Mononuclear cell (primary cell): ENCODE results near the gene CC2D1A. TPM values are rescaled to one million over a fixed set of nuclear protein-coding genes. Genes with fewer than 3 reads are reported as not detected.
"Not testable (repeated sequence)": the region's sequence is repeated elsewhere in the genome, so short reads cannot be mapped to it uniquely, and the experiment has no call there.

ENCODE experiments used
- H3K27me3 ChIP-seq: 2 replicates; pipeline ENCODE4 v1.6.0; 2011; ENCODE audit warnings: low read length, control low read depth; ENCODE audit not compliant: insufficient read depth
- H3K4me1 ChIP-seq: 2 replicates; pipeline ENCODE4 v1.5.1; 2011; ENCODE audit warnings: mild to moderate bottlenecking, low read length, control low read depth; ENCODE audit not compliant: insufficient read depth
- H3K4me3 ChIP-seq: 2 replicates; pipeline ENCODE4 v1.5.1; 2011; ENCODE audit warnings: mild to moderate bottlenecking, low read length, moderate library complexity
- H3K9me3 ChIP-seq: 2 replicates; pipeline ENCODE4 v1.5.1; 2011; ENCODE audit warnings: low read depth, mild to moderate bottlenecking, control low read depth, low read length
- total RNA-seq: library from RNA; depleted of rRNA; stranded (reverse); fragments of >200 nt; gene quantifications from one replicate; pipeline ENCODE4 v1.2.3, GENCODE V29; 2012

CC2D1A gene
- total RNA-seq, 1 donor = 8.2 TPM

DNA sequence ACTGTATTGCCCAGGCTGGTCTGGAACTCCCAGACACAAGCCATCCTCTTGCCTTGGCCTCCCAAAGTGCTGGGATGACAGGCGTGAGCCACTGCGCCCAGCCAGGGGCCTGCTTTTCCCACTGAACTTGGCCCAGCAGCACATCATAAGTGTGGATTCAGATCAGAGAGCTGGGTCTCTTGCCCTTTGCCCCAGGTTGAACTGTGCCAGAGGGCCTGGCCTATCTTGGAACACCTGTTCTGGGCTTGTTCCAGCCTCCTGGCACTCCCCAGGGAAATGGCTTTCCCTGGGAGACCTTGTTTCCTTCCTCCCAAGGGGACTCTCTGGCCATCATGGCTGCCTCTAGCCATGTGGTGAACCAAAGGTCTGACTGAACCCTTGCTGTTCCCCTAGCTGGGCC is 3.4 kb downstream of the CC2D1A start:
- Histone ChIP-seq H3K4me3 (no peak overlapping the region), H3K27me3 (no peaks in the 10 kb centered on the region), H3K9me3 (no peaks in the 10 kb centered on the region), H3K4me1 (peaks cover 16% of the 10 kb centered on the region)

DNA sequence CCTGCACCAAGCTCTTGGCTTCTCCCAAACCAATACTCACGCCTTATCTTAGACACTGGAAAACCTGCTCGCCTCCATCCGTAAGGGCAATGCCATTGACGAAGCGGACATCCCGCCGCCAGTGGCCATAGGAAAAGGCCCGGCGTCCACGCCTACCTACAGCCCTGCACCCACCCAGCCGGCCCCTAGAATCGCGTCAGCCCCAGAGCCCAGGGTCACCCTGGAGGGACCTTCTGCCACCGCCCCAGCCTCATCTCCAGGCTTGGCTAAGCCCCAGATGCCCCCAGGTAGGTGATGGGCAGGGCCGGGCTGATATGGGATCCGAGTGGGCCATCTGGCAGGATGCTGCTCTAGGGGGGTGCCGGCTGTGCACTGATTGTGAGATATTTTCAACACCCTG is 7.4 kb downstream of the CC2D1A start:
- no peaks in the 10 kb centered on the region for H3K27me3 ChIP-seq
- H3K4me1 ChIP-seq = no peaks in the 10 kb centered on the region
- no peak overlapping the region for H3K4me3 ChIP-seq
- no peaks in the 10 kb centered on the region for H3K9me3 ChIP-seq

DNA sequence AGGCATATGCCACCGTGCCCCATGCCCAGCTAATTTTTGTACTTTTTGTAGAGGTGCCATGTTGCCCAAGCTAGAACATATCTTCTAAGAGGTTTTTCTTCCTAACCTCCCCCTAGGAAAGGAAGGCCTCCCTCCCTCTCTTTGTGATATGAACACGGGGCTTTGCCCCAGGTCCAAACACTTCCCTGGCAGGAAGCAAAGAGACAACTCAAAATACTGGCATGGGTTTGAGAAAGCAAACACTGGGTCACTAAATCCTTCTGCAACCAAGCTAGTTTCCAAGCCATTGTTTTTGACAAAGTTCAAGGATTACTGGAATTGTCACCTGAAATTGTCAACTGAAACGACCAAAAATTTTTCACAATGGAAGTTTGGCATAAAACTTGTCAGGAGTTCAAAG is 8.8 kb downstream of the CC2D1A start:
- H3K4me3 ChIP-seq = no peak overlapping the region
- no peaks in the 10 kb centered on the region for H3K27me3 ChIP-seq

DNA sequence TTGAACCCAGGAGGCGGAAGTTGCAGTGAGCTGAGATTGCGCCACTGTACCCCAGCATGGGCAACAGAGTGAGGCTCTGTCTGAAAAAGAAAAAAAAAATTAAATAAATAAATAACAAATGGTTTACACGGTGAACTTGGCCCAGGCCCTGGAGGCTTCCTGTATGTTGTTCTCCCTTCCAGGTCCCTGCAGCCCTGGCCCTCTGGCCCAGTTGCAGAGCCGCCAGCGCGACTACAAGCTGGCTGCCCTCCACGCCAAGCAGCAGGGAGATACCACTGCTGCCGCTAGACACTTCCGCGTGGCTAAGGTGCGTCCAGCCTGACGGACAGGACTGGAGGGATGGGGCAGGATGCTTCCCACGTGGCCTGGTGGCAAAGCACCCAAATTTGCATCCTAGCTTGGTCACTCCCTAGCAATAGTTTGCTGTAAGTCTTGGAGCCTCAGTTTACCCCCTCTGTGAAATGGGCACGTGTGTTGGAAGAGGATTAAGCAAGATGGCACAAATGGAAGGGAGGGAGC is 11.9 kb downstream of the CC2D1A start:
- H3K9me3 ChIP-seq = no peaks in the 10 kb centered on the region
- no peak overlapping the region for H3K4me3 ChIP-seq
- no peaks in the 10 kb centered on the region for H3K27me3 ChIP-seq
- H3K4me1 ChIP-seq = no peaks in the 10 kb centered on the region

More for the DNA sequence above, 8.8 kb downstream of the CC2D1A start:
- H3K4me1 ChIP-seq = no peaks in the 10 kb centered on the region
- H3K9me3 ChIP-seq = no peaks in the 10 kb centered on the region

DNA sequence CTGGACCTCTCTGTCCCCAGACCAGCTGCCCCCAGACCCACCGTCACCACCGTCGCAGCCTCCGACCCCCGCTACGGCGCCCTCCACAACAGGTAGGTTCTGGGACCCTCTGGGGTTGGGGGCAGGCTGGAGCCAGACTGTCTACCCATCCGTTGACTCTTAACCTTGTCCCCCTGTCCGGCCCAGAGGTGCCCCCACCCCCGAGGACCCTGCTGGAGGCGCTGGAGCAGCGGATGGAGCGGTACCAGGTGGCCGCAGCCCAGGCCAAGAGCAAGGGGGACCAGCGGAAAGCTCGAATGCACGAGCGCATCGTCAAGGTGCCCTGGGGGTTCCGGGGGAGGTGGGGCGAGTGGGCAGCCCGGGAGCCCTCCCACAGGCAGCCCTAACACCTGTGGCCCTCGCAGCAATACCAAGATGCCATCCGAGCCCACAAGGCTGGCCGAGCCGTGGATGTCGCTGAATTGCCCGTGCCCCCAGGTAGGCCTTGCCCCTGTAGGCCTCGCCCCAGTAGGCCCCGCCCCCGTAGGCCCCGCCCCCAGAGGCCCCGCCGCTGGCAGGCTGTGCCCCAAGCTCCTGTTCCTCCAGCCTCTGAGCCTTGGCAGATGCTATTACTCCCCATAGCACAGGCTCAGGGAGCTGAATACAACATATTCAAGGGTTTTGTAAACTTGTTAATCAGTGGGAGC is 12.9 kb downstream of the CC2D1A start:
- no peak overlapping the region for H3K4me3 ChIP-seq
- no peaks in the 10 kb centered on the region for H3K27me3 ChIP-seq
- no peaks in the 10 kb centered on the region for H3K4me1 ChIP-seq
- no peaks in the 10 kb centered on the region for H3K9me3 ChIP-seq

DNA sequence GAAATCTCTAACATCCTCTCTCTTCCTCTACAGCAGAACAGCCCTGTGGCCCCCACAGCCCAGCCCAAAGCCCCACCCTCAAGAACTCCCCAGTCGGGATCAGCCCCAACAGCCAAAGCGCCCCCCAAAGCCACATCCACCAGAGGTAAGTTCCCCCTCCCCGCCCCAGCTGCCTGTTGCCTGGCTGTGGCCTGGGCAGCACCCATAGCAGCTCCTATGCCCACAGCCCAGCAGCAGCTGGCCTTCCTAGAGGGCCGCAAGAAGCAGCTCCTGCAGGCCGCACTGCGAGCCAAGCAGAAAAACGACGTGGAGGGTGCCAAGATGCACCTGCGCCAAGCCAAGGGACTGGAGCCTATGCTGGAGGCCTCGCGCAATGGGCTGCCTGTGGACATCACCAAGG is 14.5 kb downstream of the CC2D1A start:
- H3K4me1 ChIP-seq = no peaks in the 10 kb centered on the region
- H3K27me3 ChIP-seq = no peaks in the 10 kb centered on the region
- no peak overlapping the region for H3K4me3 ChIP-seq
- H3K9me3 ChIP-seq = no peaks in the 10 kb centered on the region

DNA sequence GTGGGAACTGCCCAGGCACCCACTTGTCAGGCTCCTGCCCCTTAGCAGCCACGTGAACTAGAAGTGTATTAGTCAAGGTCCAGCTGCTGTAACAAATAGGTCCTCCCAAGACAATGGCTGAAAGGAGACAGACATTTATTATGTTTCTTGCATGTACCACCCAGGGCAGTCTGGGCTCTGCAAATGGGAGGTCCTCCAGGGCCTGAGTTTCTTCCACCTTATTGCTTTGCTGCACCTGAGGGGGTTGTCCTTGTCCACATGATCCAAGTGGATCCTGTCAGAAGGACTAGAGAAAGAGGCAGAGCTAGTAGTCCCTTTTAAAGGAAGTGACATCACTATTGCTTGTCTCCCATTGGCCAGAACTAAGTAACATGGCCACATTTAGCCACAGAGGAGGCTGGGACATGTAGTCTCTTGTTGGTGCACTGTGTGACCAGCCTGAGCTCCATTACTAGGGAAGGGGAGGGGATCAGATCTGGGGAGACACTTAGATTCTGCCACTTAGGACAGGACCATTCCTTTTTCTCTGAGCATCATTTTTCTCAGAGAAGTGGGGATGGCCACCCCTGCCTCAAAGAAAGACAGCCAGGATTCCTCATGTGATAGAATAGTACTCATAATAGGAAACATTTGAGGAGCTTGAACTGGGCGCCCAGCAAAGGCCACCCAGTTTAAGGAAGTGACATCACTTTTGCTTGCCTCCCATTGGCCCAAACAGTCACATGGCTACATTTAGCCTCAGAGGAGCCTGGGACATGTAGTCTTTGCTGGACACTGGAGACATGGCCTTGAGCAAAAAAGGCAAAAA is 15.1 kb downstream of the CC2D1A start:
- Histone ChIP-seq H3K27me3 (no peaks in the 10 kb centered on the region), H3K4me3 (no peak overlapping the region), H3K9me3 (no peaks in the 10 kb centered on the region), H3K4me1 (no peaks in the 10 kb centered on the region)

DNA sequence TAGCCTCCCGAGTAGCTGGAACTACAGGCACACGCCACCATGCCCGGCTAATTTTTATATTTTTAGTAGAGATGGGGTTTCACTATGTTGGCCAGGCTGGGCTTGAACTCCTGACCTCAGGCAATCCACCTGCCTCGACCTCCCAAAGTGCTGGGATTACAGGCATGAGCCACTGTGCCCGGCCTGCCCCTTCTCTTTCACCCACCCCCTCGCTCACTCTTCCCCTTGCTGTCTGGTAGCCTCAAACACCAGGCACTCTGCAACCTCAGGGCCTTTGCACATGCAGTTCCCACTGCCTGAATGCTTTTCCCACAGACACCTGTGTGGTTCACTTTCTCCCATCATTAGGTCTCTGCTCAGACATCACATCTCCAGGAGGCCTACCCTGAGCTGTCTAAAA is 16.1 kb downstream of the CC2D1A start:
- not testable (repeated sequence) for H3K4me1 ChIP-seq, H3K9me3 ChIP-seq, H3K27me3 ChIP-seq, H3K4me3 ChIP-seq

DNA sequence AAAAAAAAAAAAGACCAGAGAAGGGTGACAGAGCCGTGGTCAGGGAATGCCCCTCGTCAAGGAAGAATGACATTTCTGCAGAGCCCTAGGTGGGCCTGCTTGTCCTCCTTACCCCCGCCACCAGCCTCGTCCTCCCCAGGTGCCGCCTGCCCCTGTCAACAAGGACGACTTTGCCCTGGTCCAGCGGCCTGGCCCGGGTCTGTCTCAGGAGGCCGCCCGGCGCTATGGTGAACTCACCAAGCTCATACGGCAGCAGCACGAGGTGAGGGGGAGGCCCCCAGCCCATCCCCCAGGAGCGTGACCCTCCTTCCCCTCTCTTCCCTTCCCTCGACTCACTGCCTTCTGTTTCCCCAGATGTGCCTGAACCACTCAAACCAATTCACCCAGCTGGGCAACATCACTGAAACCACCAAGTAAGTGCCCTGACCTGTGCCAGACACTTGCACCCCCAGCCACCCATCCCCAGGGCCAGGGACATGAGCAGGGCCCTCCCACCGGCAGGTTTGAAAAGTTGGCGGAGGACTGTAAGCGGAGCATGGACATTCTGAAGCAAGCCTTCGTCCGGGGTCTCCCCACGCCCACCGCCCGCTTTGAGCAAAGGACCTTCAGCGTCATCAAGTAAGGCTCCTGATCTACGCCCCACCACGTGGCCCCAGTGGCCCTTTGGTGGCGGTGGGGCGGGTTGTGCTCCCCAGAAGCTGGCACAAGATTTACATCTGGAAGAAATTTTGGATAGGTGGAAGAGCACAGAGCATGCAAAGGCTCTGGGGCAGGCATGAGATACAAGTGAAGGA is 17.4 kb downstream of the CC2D1A start:
- H3K9me3 ChIP-seq = no peaks in the 10 kb centered on the region
- peaks cover 8% of the 10 kb centered on the region for H3K4me1 ChIP-seq
- H3K27me3 ChIP-seq = no peaks in the 10 kb centered on the region
- no peak overlapping the region for H3K4me3 ChIP-seq

DNA sequence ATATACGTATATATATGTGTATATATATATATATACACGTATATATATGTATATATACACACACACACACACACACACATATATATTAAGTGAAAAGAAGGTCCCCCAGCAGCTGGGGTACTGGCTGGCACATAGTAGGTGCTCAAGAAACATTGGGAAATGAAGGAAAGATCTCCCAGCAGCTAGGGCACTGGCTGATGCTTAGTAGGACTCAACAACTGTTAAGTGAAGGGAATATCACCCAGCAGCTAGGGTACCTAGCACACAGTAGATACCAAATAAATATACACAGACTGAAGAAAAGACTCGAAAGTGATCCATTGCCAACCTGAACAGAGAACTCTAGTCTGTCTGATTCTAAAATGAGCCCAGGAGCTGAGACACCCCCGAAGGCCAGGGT is 20.0 kb downstream of the CC2D1A start:
- no peaks in the 10 kb centered on the region for H3K27me3 ChIP-seq
- H3K4me1 ChIP-seq = peaks cover 8% of the 10 kb centered on the region
- no peaks in the 10 kb centered on the region for H3K9me3 ChIP-seq
- H3K4me3 ChIP-seq = no peak overlapping the region

DNA sequence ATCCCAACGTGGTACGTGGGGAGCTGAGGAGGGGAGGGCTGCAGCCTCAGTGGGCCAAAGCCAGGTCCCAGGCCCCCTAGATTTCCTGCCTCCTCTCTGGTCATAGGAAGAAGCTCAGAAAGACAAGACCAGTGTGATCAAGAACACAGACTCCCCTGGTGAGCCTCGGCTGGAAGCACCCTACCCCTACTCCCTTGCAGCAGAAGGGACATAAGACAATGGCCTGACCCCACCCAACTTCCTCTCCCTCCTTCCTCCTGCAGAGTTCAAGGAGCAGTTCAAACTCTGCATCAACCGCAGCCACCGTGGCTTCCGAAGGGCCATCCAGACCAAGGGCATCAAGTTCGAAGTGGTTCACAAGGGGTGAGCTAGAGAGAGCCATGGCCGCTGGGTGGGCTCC is 20.7 kb downstream of the CC2D1A start:
- Histone ChIP-seq H3K4me3 (no peak overlapping the region), H3K9me3 (no peaks in the 10 kb centered on the region), H3K4me1 (peaks cover 8% of the 10 kb centered on the region), H3K27me3 (no peaks in the 10 kb centered on the region)

DNA sequence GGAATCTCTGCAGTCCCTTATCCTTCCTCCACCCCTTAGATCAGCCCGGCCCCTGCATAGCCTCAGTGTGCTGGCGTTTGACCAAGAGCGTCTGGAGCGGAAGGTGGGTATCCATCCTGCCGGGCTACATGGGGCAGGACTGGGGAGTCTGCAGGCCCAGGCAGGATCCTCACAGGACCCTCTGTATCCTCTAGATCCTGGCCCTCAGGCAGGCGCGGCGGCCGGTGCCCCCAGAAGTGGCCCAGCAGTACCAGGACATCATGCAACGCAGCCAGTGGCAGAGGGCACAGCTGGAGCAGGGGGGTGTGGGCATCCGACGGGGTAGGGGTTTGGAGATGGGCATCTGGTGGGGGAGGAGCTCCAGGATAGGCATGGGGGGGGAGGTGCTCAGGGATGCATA is 23.3 kb downstream of the CC2D1A start:
- Histone ChIP-seq H3K4me3 (no peak overlapping the region), H3K27me3 (no peaks in the 10 kb centered on the region), H3K4me1 (peaks cover 8% of the 10 kb centered on the region), H3K9me3 (no peaks in the 10 kb centered on the region)

DNA sequence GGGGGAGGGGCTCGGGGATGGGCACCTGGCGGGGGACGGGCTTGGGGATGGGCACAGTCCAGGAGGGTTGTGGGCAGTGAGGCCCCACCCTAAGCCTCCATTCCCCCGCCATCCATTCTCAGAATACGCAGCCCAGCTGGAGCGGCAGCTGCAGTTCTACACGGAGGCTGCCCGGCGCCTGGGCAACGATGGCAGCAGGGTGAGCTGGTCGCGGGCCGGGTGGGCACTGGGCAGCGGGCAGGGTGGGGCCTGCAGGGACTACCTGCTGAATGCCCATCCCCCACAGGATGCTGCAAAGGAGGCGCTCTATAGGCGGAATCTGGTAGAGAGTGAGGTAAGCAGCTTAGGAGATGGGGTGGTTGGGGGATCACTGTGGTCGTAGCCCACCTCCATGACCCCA is 24.0 kb downstream of the CC2D1A start:
- Histone ChIP-seq H3K27me3 (no peaks in the 10 kb centered on the region), H3K9me3 (no peaks in the 10 kb centered on the region), H3K4me3 (no peak overlapping the region), H3K4me1 (peaks cover 8% of the 10 kb centered on the region)

DNA sequence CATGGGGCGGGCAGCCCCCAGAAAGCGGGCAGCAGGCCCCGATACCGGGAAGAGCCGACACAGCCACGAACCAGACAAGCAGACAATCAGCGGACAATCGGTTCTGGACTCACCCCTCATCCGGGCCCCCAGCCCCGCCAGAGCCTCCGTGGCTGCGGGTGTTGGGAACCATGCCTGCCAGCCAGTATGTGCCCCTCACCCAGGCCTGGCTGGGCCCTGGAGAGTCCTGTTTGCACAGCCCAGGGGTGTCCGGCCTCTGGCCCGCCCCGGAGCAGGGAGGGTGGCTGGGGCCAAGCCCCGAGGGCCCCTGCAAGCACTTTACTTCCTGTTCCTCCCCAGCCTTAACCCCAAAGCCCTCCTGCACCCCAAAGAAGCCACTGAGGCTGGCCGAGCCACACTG is 24.4 kb downstream of the CC2D1A start:
- Histone ChIP-seq H3K4me1 (peaks cover 8% of the 10 kb centered on the region), H3K9me3 (no peaks in the 10 kb centered on the region), H3K4me3 (no peak overlapping the region), H3K27me3 (no peaks in the 10 kb centered on the region)
